Measurements from ENCODE around the gene TRIM62. TPM values are rescaled to one million over a fixed set of nuclear protein-coding genes. Genes with fewer than 3 reads are reported as not detected.
"Not testable (repeated sequence)": the region's sequence is repeated elsewhere in the genome, so short reads cannot be mapped to it uniquely, and the experiment has no call there.

Gene TRIM62
- total RNA-seq, 1 donor from 2014 or later, result 78.7 TPM

- no peak for TF ChIP-seq CTCF (IDR thresholded peaks at IDR 0.05)
- H3K27me3 Mint-ChIP-seq (ENCODE audit: unreplicated experiment), result no peaks in the 10 kb centered on the region
- H3K4me1 Mint-ChIP-seq (ENCODE audit: unreplicated experiment), result peaks cover 56% of the 10 kb centered on the region
- H3K4me3 Mint-ChIP-seq (ENCODE audit: unreplicated experiment), result no peak overlapping the region
- H3K27ac Mint-ChIP-seq (ENCODE audit: unreplicated experiment), result no peak overlapping the region
- no peak for DNase-seq (ENCODE audit: extremely low spot score, unreplicated experiment)
- H3K9me3 Mint-ChIP-seq (ENCODE audit: unreplicated experiment), result no peaks in the 10 kb centered on the region
- peaks cover 32% of the 10 kb centered on the region for H3K36me3 Mint-ChIP-seq (ENCODE audit: unreplicated experiment)
Measured at GRCh38 chr1:33142483-33143064, 39.3 kb downstream of the TRIM62 start.

GRCh38 chr1:33141781-33142180 lies 40.1 kb downstream of the TRIM62 start:
- Mint-ChIP-seq H3K36me3 (ENCODE audit: unreplicated experiment) (peaks cover 29% of the 10 kb centered on the region), H3K4me1 (ENCODE audit: unreplicated experiment) (peaks cover 56% of the 10 kb centered on the region), H3K27me3 (ENCODE audit: unreplicated experiment) (no peaks in the 10 kb centered on the region), H3K9me3 (ENCODE audit: unreplicated experiment) (no peaks in the 10 kb centered on the region), H3K27ac (ENCODE audit: unreplicated experiment) (no peak overlapping the region), H3K4me3 (ENCODE audit: unreplicated experiment) (no peak overlapping the region)
- TF ChIP-seq CTCF (IDR thresholded peaks at IDR 0.05), result no peak
- DNase-seq (ENCODE audit: extremely low spot score, unreplicated experiment), result no peak

- peaks cover 56% of the 10 kb centered on the region for H3K4me1 Mint-ChIP-seq (ENCODE audit: unreplicated experiment)
- no peak overlapping the region for H3K27ac Mint-ChIP-seq (ENCODE audit: unreplicated experiment)
- no peak for TF ChIP-seq CTCF (IDR thresholded peaks at IDR 0.05)
- peaks cover 23% of the 10 kb centered on the region for H3K36me3 Mint-ChIP-seq (ENCODE audit: unreplicated experiment)
- no peaks in the 10 kb centered on the region for H3K27me3 Mint-ChIP-seq (ENCODE audit: unreplicated experiment)
- H3K9me3 Mint-ChIP-seq (ENCODE audit: unreplicated experiment), result no peaks in the 10 kb centered on the region
- DNase-seq (ENCODE audit: extremely low spot score, unreplicated experiment), result no peak
- H3K4me3 Mint-ChIP-seq (ENCODE audit: unreplicated experiment), result no peak overlapping the region
Measured at GRCh38 chr1:33141216-33141615, 40.6 kb downstream of the TRIM62 start.

GRCh38 chr1:33140153-33141149 lies 41.4 kb downstream of the TRIM62 start:
- no peak overlapping the region for H3K27ac Mint-ChIP-seq (ENCODE audit: unreplicated experiment)
- H3K27me3 Mint-ChIP-seq (ENCODE audit: unreplicated experiment), result no peaks in the 10 kb centered on the region
- peak; percentile 43 for TF ChIP-seq CTCF (IDR thresholded peaks at IDR 0.05)
- peaks cover 17% of the 10 kb centered on the region for H3K36me3 Mint-ChIP-seq (ENCODE audit: unreplicated experiment)
- no peak overlapping the region for H3K4me3 Mint-ChIP-seq (ENCODE audit: unreplicated experiment)
- H3K9me3 Mint-ChIP-seq (ENCODE audit: unreplicated experiment), result no peaks in the 10 kb centered on the region
- DNase-seq (ENCODE audit: extremely low spot score, unreplicated experiment), result no peak
- peaks cover 58% of the 10 kb centered on the region for H3K4me1 Mint-ChIP-seq (ENCODE audit: unreplicated experiment)

- Mint-ChIP-seq H3K4me3 (ENCODE audit: unreplicated experiment) (no peak overlapping the region), H3K36me3 (ENCODE audit: unreplicated experiment) (peaks cover 3% of the 10 kb centered on the region), H3K9me3 (ENCODE audit: unreplicated experiment) (no peaks in the 10 kb centered on the region), H3K27ac (ENCODE audit: unreplicated experiment) (no peak overlapping the region), H3K27me3 (ENCODE audit: unreplicated experiment) (no peaks in the 10 kb centered on the region), H3K4me1 (ENCODE audit: unreplicated experiment) (peaks cover 50% of the 10 kb centered on the region)
- DNase-seq (ENCODE audit: extremely low spot score, unreplicated experiment), result no peak
- TF ChIP-seq CTCF (IDR thresholded peaks at IDR 0.05), result peak; percentile 62
Measured at GRCh38 chr1:33137800-33138199, 44.0 kb downstream of the TRIM62 start.

- Mint-ChIP-seq H3K36me3 (ENCODE audit: unreplicated experiment) (peaks cover 14% of the 10 kb centered on the region), H3K4me1 (ENCODE audit: unreplicated experiment) (peaks cover 45% of the 10 kb centered on the region)
- DNase-seq (ENCODE audit: extremely low spot score, unreplicated experiment); H3K27me3 Mint-ChIP-seq (ENCODE audit: unreplicated experiment); H3K9me3 Mint-ChIP-seq (ENCODE audit: unreplicated experiment); H3K4me3 Mint-ChIP-seq (ENCODE audit: unreplicated experiment); H3K27ac Mint-ChIP-seq (ENCODE audit: unreplicated experiment): not testable (repeated sequence)
Measured at GRCh38 chr1:33136041-33136440, 45.8 kb downstream of the TRIM62 start.
